ENCODE data around the gene TTLL5. TPM values are rescaled to one million over a fixed set of nuclear protein-coding genes. Genes with fewer than 3 reads are reported as not detected.

Gene TTLL5
- polyA plus RNA-seq, 1 experiment, result 24.1 TPM

- ChIA-PET CTCF (interaction anchor here (1.1 kb wide), 1 partner anchor 17 kb away, joined by 3 read pairs; no protein-coding TSS in a partner anchor), POLR2A (no interaction called here)
- no peak for DNase-seq (ENCODE audit: low read depth, low spot score)
- H3K9me3 ChIP-seq (ENCODE audit: control insufficient read depth, insufficient read depth, low read length), result no peaks in the 10 kb centered on the region
- no peak overlapping the region for H3K27ac ChIP-seq (ENCODE audit: low read depth, low read length)
- H3K4me3 ChIP-seq (ENCODE audit: low read depth, low read length), result no peak overlapping the region
- H3K27me3 ChIP-seq (ENCODE audit: control insufficient read depth, insufficient read depth, low read length), result no peaks in the 10 kb centered on the region
- TF ChIP-seq CTCF (IDR thresholded peaks at IDR 0.05; ENCODE audit: low read depth, low read length), result no peak
These were observed 36.3 kb downstream of the TTLL5 start for GRCh38 chr14:75697386-75697785.

GRCh38 chr14:75697918-75698317, 36.9 kb downstream of the TTLL5 start:
- POLR2A ChIA-PET, result no interaction called here
- CTCF ChIA-PET, result interaction anchor here (1.0 to 1.4 kb wide), 3 partner anchors 11 to 16 kb away, joined by 3 to 10 read pairs (median 6); no protein-coding TSS in a partner anchor

GRCh38 chr14:75699331-75699730, 38.3 kb downstream of the TTLL5 start:
- ChIA-PET CTCF (interaction anchor here (1.4 to 3.7 kb wide), 2 partner anchors 10 to 11 kb away, joined by 10 to 26 read pairs; no protein-coding TSS in a partner anchor), POLR2A (no interaction called here)
- no peak for DNase-seq (ENCODE audit: low read depth, low spot score)
- H3K27ac ChIP-seq (ENCODE audit: low read depth, low read length), result no peak overlapping the region
- TF ChIP-seq CTCF (IDR thresholded peaks at IDR 0.05; ENCODE audit: low read depth, low read length), result no peak
- no peaks in the 10 kb centered on the region for H3K9me3 ChIP-seq (ENCODE audit: control insufficient read depth, insufficient read depth, low read length)
- H3K27me3 ChIP-seq (ENCODE audit: control insufficient read depth, insufficient read depth, low read length), result no peaks in the 10 kb centered on the region
- no peak overlapping the region for H3K4me3 ChIP-seq (ENCODE audit: low read depth, low read length)

More at GRCh38 chr14:75697918-75698317, 36.9 kb downstream of the TTLL5 start:
- TF ChIP-seq CTCF (IDR thresholded peaks at IDR 0.05; ENCODE audit: low read depth, low read length), result no peak
- no peaks in the 10 kb centered on the region for H3K27me3 ChIP-seq (ENCODE audit: control insufficient read depth, insufficient read depth, low read length)
- H3K27ac ChIP-seq (ENCODE audit: low read depth, low read length), result no peak overlapping the region
- no peak for DNase-seq (ENCODE audit: low read depth, low spot score)
- H3K9me3 ChIP-seq (ENCODE audit: control insufficient read depth, insufficient read depth, low read length), result no peaks in the 10 kb centered on the region
- H3K4me3 ChIP-seq (ENCODE audit: low read depth, low read length), result no peak overlapping the region

GRCh38 chr14:75700295-75700694, 39.2 kb downstream of the TTLL5 start:
- no peak overlapping the region for H3K27ac ChIP-seq (ENCODE audit: low read depth, low read length)
- TF ChIP-seq CTCF (IDR thresholded peaks at IDR 0.05; ENCODE audit: low read depth, low read length), result no peak
- H3K4me3 ChIP-seq (ENCODE audit: low read depth, low read length), result no peak overlapping the region
- CTCF ChIA-PET, result interaction anchor here (3.7 kb wide), 1 partner anchor 10 kb away, joined by 26 read pairs; no protein-coding TSS in a partner anchor
- no peaks in the 10 kb centered on the region for H3K9me3 ChIP-seq (ENCODE audit: control insufficient read depth, insufficient read depth, low read length)
- H3K27me3 ChIP-seq (ENCODE audit: control insufficient read depth, insufficient read depth, low read length), result no peaks in the 10 kb centered on the region
- POLR2A ChIA-PET, result no interaction called here
- DNase-seq (ENCODE audit: low read depth, low spot score), result no peak

- Histone ChIP-seq H3K27me3 (ENCODE audit: control insufficient read depth, insufficient read depth, low read length) (no peaks in the 10 kb centered on the region), H3K9me3 (ENCODE audit: control insufficient read depth, insufficient read depth, low read length) (no peaks in the 10 kb centered on the region), H3K27ac (ENCODE audit: low read depth, low read length) (no peak overlapping the region), H3K4me3 (ENCODE audit: low read depth, low read length) (no peak overlapping the region)
- DNase-seq (ENCODE audit: low read depth, low spot score), result no peak
- POLR2A ChIA-PET, result no interaction called here
- TF ChIP-seq CTCF (IDR thresholded peaks at IDR 0.05; ENCODE audit: low read depth, low read length), result no peak
- CTCF ChIA-PET, result interaction anchor here (0.6 to 3.7 kb wide), 6 partner anchors 8 to 349 kb away, joined by 3 to 26 read pairs (median 5); no protein-coding TSS in a partner anchor
These were observed 41.1 kb downstream of the TTLL5 start for GRCh38 chr14:75702122-75702521.
